Esophagus squamous epithelium (tissue), 5 donors: ENCODE results near the gene HDAC3. TPM values are rescaled to one million over a fixed set of nuclear protein-coding genes. Genes with fewer than 3 reads are reported as not detected.
A peak's percentile ranks its signal among the peaks of the same experiment; 100 is the strongest.

ENCODE experiments used
- DNase-seq: peaks from one replicate; lab custom pipeline; 2025; lab: John Stamatoyannopoulos, UW
- H3K27ac ChIP-seq, 4 donors: fragments of 200-600 bp; sonication (generic); one replicate each; pipeline ENCODE4 v1.5.1; 2016 to 2019; ENCODE audit warnings: mild to moderate bottlenecking in 1 of 4
- H3K27me3 ChIP-seq, 4 donors: fragments of 200-600 bp; sonication (generic); 1 replicate in 3 of 4; 2 replicates in 1 of 4; pipeline versions ENCODE4 v1.5.1 to v1.6.0; 2017 to 2021; ENCODE audit warnings: antibody characterized with exemption in 1 of 4
- H3K36me3 ChIP-seq, 3 donors: fragments of 200-600 bp; sonication (generic); one replicate each; pipeline ENCODE4 v1.5.1; 2016 to 2019
- H3K4me1 ChIP-seq, 3 donors: fragments of 200-600 bp; sonication (generic); one replicate each; pipeline ENCODE4 v1.5.1; 2017 to 2019
- H3K4me3 ChIP-seq, 4 donors: fragments of 200-600 bp; sonication (generic); 1 replicate in 3 of 4; 2 replicates in 1 of 4; pipeline ENCODE4 v1.5.1; 2016 to 2019; ENCODE audit warnings: mild to moderate bottlenecking in 2 of 4, moderate library complexity in 1 of 4
- H3K9me3 ChIP-seq, 3 donors: fragments of 200-600 bp; sonication (generic); one replicate each; pipeline ENCODE4 v1.5.1; 2016 to 2019
- CTCF ChIP-seq, 6 experiments: fragments of 450-650 bp in 4 of 6; fragments of 200-600 bp in 2 of 6; sonication (generic) in 2 of 6; IDR thresholded peaks; one replicate each; pipeline ENCODE4 v1.5.1; 2016 to 2019; ENCODE audit warnings: antibody characterized with exemption in 6 of 6, mild to moderate bottlenecking in 4 of 6, moderate library complexity in 4 of 6
- POLR2A ChIP-seq, 4 donors: fragments of 450-650 bp; IDR thresholded peaks; one replicate each; pipeline ENCODE4 v1.6.1; 2017; ENCODE audit warnings: antibody characterized with exemption in 4 of 4, mild to moderate bottlenecking in 4 of 4, moderate library complexity in 3 of 4
- WGBS, 2 donors: methylation state at CpG; one replicate each; pipeline ENCODE4 v1.1.5; 2018; 5-methylcytosine and 5-hydroxymethylcytosine counted together
- intact Hi-C: fragments of 100-400 bp; cut with DNase I; formaldehyde crosslinking; loops from one replicate; pipeline ENCODE4 v1.15.0; 2022
- total RNA-seq, 4 donors: library from RNA; depleted of rRNA; stranded (reverse); fragments of >200 nt; gene quantifications; one replicate each; pipeline ENCODE4 v1.1.0, GENCODE V29; 2016
- donor health status: DM: yes; HTN: yes; CAD: no.

Gene HDAC3
- total RNA-seq, 4 donors from 2014 or later, result 33.0 to 60.8 (median 40.4) TPM

GRCh38 chr5:141598391-141599345, 38.0 kb downstream of the HDAC3 start:
- 59% methylated on average over 3 of the region's 3 CpGs for WGBS, 2 donors
- Histone ChIP-seq H3K36me3 (peaks cover 0 to 15% (median 0%) of the 10 kb centered on the region in 3 donors), H3K4me1 (peaks cover 8 to 51% (median 17%) of the 10 kb centered on the region in 3 donors), H3K27me3 (no peaks in the 10 kb centered on the region), H3K9me3 (no peaks in the 10 kb centered on the region), H3K27ac (no peak overlapping the region), H3K4me3 (no peak overlapping the region)
- no peak for TF ChIP-seq POLR2A (IDR thresholded peaks at IDR 0.05)
- no peak for TF ChIP-seq CTCF (IDR thresholded peaks at IDR 0.05)
- intact Hi-C loops, result no loop called here
- DNase-seq, result no peak

GRCh38 chr5:141597814-141598213, 38.8 kb downstream of the HDAC3 start:
- TF ChIP-seq POLR2A (IDR thresholded peaks at IDR 0.05) (no peak), CTCF (IDR thresholded peaks at IDR 0.05) (no peak)
- Histone ChIP-seq H3K4me3 (no peak overlapping the region), H3K27me3 (no peaks in the 10 kb centered on the region), H3K9me3 (no peaks in the 10 kb centered on the region), H3K27ac (peak overlapping the region in 3 of 4 donors; percentile 3 to 35 (median 24)), H3K36me3 (peaks cover 0 to 23% (median 0%) of the 10 kb centered on the region in 3 donors), H3K4me1 (peaks cover 0 to 44% (median 11%) of the 10 kb centered on the region in 3 donors)
- 91 to 92% methylated on average over 1 to 2 of the region's 2 CpGs for WGBS, 2 donors
- intact Hi-C loops, result no loop called here
- DNase-seq, result no peak

- Histone ChIP-seq H3K27me3 (no peaks in the 10 kb centered on the region), H3K4me3 (no peak overlapping the region), H3K4me1 (peaks cover 0 to 45% (median 11%) of the 10 kb centered on the region in 3 donors), H3K36me3 (peaks cover 0 to 25% (median 0%) of the 10 kb centered on the region in 3 donors), H3K27ac (peak overlapping the region in 3 of 4 donors; percentile 3 to 35 (median 24)), H3K9me3 (no peaks in the 10 kb centered on the region)
- intact Hi-C loops, result no loop called here
- TF ChIP-seq CTCF (IDR thresholded peaks at IDR 0.05), result no peak
- WGBS, 2 donors, result 40 to 48% methylated on average over 2 of the region's 2 CpGs
- DNase-seq, result no peak
These were observed 39.3 kb downstream of the HDAC3 start for GRCh38 chr5:141597394-141597793.

GRCh38 chr5:141596867-141597266, 39.8 kb downstream of the HDAC3 start:
- WGBS, 2 donors, result 94% methylated on average over 1 of the region's 1 CpG
- TF ChIP-seq CTCF (IDR thresholded peaks at IDR 0.05) (no peak), POLR2A (IDR thresholded peaks at IDR 0.05) (no peak)
- H3K4me1 ChIP-seq, result peaks cover 0 to 44% (median 8%) of the 10 kb centered on the region in 3 donors

GRCh38 chr5:141590127-141590526, 46.5 kb downstream of the HDAC3 start:
- Histone ChIP-seq H3K27ac (no peak overlapping the region), H3K4me3 (no peak overlapping the region), H3K9me3 (no peaks in the 10 kb centered on the region), H3K4me1 (peaks cover 0 to 10% (median 0%) of the 10 kb centered on the region in 3 donors), H3K27me3 (no peaks in the 10 kb centered on the region), H3K36me3 (peaks cover 3 to 56% (median 8%) of the 10 kb centered on the region in 3 donors)
- no peak for DNase-seq
- no peak for TF ChIP-seq CTCF (IDR thresholded peaks at IDR 0.05)
- TF ChIP-seq POLR2A (IDR thresholded peaks at IDR 0.05), result no peak
- WGBS, 2 donors, result 58 to 78% methylated on average over 2 of the region's 2 CpGs
- intact Hi-C loops, result no loop called here

More at GRCh38 chr5:141596867-141597266, 39.8 kb downstream of the HDAC3 start:
- Histone ChIP-seq H3K4me3 (no peak overlapping the region), H3K27ac (peak overlapping the region in 1 of 4 donors; percentile 3), H3K36me3 (peaks cover 0 to 25% (median 0%) of the 10 kb centered on the region in 3 donors), H3K9me3 (no peaks in the 10 kb centered on the region), H3K27me3 (no peaks in the 10 kb centered on the region)
- DNase-seq, result no peak
- intact Hi-C loops, result no loop called here
